Stimulated activated CD4-positive, alpha-beta T cell treated with anti-CD3 and anti-CD28 coated beads, Interleukin-1b, Interleukin-23, amount 100 ng/mL, for 48 hours (primary cell): ENCODE results near the gene KRTAP5-6.
"Not testable (repeated sequence)": the region's sequence is repeated elsewhere in the genome, so short reads cannot be mapped to it uniquely, and the experiment has no call there.

Source experiments
- DNase-seq: peaks from one replicate; pipeline ENCODE4 v3.0.0-alpha.2; 2020

The KRTAP5-6 gene

DNA sequence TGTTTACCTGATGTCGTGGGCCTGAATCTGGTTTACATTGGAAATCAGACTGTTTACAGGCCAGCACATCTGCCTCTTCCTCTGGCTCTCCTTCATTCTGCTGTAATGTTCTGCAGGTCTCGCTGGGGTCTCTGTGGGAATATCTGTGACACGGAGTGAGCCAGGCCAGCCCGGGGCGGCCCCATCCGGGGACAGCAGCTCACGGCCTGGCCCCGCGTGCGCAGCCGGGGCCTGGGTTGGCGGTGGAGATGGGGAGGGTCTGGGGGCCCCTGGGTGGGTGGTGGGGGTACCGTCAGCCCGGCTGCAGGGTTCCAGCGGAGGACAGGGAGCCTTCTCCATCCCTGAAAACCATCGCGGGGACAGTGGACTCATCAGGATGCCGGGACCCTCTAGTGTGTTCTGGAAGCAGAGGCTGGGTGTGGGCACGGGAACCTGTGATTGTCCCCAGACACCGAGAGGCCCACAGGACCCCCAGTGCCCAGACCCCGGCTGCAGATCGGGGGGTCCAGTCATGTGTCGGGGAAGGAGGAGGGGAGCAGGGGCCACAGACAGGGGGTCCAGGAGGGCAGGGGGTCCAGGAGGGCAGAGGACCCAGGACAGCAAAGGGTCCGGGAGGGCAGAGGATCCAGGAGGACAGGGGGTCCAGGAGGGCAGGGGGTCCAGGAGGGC is 13.0 kb upstream of the KRTAP5-6 start:
- DNase-seq: not testable (repeated sequence)

DNA sequence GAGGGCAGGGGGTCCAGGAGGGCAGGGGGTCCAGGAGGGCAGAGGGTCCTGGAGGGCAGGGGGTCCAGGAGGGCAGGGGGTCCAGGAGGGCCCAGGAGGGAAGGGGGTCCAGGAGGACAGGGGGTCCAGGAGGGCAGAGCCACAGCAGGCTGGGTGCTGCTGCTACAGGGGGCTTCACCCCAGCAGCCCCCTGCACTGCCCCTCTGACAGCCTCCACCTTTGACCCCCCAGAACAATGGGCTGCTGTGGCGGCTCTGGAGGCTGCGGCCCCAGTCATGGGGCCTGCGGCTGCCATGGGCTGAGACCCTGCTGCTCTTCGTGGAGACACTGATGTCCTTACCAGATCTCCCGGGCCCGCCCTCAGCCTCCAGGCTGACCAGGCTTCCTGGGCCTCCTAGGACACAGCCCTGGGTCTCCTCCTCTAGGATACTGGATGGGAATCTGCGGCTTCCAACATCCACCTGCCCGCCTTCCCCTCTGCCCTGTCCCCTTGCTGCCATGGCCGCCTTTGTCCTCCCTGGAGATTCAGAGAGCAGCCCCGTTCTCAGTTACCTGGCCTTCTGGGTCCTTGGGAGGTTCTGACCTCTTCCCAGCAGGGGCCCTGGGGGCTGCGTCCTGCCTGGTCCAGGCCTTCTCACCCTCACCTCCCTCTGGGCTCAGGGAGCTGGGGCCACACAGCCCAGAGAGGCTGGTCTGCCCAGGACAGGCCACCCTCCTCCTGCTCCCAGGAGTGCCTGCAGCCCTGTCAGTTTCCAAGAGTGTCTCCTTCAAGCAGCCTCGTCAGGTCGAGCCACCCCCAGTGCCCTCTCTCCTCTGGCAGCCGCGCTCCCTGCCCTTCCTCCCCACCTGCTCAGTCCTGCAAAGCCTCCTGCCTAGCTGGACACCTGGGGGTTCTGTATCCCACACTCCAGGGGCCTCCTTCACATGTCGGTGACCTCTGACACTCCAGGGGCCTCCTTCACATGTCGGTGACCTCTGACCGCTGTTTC is 11.8 kb upstream of the KRTAP5-6 start:
- not testable (repeated sequence) for DNase-seq

DNA sequence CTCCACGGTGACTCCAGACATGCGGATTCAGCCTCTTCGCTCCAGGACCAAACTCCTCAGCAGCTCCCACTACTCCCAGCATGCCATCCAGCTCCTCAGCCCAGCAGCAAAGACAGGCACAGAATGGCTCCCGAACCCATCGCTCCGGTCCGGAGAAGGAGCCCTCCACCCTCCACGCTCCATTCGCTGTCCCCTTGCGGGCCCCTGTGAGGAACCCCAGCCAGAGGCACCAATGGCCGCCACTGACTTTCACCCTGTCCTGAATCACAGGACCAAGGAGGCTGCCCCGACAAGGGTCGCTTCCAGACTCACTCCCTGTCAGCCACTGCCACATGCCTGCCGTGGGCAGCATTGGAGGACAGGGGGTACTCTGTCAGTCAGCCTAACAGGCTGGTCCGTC is 10.8 kb upstream of the KRTAP5-6 start:
- DNase-seq: not testable (repeated sequence)

DNA sequence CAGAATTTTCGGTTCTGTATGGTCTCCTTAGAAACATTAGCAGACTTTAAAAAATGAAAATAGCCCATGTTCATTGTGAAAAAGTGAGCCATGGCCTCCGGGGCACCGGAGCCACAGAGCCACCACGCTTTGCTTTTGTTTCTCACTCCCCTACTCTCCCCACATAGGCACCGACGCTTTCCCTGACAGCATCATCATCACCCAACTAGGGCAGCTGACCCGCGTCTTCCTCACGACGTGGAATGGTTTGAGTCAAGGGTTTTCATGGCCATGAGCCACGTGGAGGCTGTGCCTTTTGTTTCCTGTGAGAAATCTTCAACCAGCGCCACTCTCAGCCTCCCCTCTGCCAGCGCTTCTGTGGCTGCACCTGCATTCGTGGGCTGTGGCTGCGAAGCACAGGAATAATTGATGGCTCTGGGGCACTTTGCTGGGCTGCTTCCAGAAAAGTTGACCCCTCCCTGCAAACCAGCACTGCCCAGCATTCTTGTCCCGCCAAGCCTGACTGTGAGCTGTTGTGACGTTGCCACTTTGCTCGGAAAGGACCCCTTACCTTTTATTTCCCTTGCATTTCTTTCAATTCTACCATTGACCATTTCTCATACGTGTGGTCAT is 8.6 kb upstream of the KRTAP5-6 start:
- not testable (repeated sequence) for DNase-seq

DNA sequence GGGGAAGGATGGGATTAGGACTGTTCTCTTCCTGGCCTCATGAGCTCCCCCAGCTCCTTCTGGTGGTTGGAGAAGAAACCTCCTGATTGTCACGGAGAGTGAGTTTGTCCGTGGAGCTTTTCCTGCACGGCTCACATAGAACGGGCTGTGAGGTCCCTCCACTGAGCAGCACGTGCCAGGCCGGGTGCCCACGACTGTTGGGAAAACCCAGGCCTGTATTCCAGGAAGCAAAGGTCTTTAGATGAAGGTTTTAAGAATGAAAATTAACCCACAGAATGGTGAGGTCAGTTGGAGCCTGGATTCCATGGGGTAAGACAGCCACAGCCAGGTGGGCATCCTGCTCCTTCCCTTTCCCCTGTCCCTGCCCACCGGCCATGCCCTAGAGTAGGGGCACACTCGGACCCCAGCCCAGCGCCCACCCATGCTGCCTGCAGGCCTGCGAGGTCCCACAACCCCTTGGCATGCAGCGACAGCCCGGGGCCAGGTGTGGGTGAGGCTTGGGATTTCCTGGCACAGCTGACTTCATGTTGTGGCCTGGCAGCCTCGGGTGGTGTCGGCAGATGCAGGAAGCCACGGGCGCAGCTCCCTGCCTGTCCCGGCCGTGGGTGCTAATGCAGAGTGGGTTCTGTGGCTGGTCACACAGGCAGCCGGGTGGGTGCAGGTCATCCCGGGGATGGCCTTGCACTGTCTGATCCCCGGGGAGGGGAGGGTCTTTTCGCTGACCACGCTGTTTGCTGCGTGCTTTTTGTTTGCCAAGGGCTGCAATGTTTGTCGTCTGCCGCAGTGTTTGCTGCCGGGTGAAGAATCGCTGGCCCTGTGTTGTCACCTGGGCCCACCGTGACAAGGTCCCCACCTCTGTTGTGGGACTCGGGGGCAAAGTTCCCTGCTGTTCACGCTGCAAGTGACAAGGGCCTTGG is 7.5 kb upstream of the KRTAP5-6 start:
- DNase-seq: not testable (repeated sequence)

DNA sequence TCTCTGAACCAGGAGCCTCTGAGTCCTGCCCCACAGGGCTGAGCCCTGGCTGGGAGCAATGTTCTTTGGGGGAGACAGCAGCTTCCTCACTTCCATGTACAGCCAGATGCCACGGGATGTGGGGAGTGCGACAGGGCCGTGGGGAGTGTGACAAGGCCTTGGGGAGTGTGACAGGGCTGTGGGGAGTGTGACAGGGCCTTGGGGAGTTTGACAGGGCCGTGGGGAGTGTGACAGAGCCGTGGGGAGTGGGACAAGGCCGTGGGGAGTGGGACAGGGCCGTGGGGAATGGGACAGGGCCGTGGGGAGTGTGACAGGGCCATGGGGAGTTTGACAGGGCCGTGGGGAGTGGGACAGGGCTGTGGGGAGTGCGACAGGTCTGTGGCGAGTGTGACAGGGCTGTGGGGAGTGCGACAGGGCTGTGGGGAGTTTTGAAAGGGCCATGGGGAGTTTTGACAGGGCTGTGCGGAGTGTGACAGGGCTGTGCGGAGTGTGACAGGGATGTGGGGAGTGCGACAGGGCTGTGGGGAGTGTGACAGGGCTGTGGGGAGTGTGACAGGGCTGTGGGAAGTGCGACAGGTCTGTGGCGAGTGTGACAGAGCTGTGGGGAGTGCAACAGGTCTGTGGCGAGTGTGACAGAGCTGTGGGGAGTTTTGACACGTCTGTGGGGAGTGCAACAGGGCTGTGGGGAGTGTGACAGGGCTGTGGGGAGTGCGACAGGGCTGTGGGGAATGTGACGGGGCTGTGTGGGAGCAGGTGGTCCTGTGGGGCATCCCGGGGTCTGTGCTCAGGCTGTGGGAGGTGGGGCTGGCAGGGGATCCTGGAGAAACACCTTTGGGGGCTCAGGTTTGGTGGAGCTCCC is 6.6 kb upstream of the KRTAP5-6 start:
- DNase-seq: no peak

DNA sequence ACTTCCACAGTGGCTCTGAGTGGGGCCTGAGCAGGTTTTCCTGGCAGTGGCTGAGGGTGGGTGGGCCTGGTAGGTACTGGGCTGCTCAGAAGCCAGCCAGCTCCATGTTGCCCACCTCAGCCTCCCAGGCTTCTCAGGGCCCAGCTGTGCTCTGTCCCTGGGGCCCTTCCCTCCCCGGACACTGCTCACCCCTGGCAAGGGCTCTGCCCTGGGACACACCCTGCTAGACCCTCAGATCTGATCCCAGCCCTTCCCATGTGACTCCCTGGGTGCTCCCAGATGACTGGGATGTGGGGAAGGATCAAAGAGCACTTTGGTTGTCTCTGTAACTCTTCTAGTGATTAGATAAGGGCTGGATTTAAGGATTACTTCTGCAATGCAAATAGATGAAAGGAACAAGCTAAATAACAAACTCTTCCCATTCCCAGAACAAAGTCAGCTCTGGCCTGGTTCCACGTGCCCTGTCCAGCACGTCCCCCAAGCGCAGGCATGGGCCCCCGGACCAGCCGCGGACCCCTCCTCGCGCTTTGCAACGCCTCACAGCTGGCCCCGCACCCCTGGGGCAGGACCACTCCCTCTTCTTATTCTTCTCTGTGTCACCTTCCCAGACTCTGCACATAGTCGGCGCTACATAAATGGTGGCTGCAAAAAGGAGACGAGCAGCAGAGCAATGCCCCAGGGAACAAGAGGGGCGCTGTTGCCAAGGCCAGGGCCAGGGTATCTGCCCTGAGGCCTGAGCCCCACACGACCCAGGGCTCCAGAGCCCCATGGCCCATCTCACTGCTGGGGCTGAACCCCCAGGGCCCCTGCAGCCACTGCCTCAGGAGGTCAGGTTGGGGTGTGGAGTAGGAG is 5.7 kb upstream of the KRTAP5-6 start:
- no peak for DNase-seq

DNA sequence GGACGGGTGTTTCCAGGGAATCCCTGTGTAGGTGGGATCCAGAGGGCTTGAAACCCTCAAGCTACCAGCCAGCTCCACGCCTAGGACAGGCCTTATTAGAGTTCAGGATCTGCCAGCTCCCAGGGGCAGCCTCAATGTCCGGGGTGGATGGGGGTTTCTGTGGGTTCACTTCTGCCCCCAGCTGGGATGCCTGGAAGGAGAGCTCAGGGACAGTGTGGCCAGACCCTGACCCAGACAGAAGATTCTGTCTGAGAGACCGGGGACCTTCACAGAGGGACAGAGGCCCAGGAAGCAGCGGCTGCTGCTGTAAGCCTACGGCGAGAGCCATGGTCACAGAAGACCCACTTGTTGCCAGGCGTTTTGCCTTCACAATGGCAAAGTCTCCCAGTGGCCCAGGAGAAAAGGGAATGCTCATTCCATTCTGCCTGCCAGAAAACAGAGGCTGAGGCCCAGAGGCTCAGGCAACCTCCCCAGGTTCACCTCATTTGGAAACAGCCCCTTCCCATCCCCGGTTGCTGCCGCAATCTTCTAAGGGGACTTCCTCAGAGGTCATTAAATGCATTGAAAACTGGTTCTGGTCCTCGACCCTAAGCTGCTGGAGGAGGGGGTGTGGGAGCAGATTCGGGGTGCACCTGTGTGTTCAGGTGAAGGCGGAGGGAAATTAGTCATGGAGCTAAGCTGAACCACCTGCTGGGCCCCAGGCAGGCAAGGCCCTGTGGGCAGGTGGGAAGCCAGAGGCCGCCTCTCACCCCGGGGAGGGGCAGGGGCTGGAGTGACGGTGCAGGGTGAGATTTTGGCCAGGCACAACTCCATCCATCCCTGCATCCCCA is 4.9 kb upstream of the KRTAP5-6 start:
- no peak for DNase-seq

DNA sequence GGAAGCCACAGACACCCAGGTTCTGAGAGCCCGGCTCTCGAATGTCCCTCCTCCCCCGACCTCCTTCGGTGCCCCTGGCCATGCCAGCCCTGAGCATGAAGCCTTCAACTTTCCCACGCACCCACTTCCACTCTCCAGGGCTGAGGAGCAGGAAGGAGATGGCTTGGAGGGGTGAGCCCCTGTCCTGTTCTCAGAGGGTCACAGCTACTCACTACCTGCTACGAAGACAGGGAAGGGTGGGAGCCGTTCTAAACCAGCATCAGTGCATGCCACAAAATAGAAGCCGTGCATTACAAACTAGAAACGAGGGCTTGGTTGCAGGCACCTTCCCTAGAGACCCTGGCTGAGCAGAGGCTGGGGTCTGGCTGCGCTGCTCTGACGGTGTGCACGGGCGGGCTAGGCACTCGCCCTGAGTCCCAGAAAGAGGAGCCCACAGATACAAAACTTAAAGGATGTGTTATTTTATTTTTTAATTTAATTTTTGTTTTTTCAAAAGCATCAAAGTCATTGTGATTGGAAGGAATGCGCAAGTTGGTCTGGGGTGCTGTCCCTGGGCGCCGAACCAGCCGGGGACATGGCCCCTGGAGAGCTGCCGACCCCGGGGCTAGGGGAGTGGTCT is 4.2 kb upstream of the KRTAP5-6 start:
- DNase-seq: no peak

DNA sequence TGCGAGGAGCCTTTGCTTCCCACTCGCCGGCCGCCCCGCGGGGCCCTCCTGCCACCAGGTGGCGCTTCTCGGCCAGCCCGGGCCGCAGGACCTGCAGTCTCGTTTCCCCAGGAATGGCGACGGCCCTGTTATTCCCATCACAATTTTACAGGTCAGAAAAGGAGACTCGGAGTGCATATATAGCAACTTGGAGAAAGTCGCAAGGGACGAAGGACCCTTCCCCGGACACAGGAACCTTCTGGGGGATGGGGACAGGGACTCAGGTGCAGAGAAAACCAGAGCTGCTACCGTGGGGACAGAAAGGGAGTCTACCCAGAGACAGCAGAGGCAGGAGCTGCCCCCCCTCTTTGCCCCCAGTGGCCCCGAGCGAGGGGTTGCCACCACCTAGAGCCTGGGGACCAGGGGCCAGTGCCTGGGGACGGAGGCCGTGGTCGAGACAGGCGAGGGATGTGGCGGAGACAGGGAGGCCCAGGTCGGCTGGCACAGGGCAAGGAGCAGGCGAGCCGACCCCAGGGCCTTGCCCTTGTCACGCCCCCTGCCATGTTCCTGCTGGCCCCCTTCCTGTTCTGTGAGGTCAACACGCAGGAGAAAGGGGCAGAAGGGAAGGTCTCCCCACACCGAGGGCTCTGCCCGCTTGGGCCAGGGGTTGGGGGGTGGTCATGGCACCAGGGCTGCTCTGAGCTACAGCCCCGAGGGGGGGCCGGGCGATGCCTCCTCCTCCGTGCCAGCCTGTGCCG is 3.5 kb upstream of the KRTAP5-6 start:
- DNase-seq: peak; percentile 66

DNA sequence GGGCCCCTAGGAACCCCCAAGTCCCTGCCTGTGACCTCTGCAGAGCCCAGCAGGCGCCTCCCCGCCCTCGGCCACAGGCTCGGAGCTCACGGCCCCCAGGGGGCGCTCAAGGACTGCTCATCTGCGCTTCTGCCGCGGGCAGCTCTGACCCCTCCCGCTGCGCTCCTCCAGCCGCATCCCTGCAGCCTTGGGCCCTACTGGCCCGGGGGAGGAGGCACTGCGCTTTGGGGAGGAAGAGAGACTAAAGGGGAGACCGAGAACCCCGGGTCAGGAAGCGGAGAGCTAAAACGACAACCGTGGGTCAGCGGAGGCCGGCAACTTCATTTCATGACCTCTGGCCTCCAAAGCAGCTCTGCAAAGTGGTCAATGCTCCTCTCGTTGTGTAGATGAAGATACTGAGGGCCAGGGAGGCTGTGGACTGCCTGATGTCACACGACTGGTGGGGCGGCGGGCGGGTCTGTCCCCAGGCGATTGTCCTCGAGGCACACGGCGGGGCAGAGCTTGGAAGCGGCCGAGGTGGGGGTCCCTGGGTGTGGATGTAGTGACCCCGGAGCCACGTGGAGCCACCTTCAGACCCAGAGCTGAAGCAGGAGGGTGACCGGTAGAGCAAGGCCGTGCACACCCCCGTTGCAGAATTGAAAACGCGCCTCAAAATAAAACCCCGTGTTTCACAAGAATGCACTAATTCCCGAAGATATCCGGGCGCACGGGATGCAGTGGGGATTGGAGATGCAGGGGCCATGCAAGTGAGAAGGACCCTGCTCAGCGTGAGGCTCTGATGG is 2.7 kb upstream of the KRTAP5-6 start:
- peak; percentile 79 for DNase-seq

DNA sequence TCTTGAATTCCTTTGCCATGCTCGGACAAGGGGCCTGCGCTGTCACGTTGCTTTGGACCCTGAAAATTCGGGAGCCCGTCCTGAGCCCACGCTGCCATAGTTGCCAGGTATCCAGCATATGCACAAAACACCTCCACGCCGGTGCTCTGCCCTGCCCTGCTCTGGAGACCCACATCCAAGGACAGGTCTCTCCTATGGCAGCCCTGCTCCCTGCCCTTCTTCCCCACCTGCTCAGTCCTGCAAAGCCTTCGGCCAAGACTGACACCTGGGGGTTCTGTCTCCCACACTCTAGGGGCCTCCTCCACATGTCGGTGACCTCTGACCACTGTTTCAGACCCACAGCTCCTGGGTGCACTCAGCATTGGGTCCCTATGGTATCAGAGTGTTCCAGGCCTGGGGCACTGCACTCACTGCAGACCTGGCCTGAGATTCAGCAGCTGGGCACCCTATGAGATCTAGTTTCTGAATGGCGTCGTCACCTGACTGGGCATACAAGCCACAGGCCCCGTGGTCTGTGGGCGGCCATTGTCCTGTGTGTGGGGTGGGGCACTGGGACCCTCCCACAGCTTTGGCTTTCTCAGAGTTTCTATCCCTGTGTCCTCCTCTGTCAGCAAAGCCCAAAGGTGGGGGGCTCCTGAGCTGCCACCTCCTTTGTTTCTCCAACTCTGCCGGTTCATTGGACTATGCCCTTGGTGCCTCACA is 2.0 kb upstream of the KRTAP5-6 start:
- no peak for DNase-seq

DNA sequence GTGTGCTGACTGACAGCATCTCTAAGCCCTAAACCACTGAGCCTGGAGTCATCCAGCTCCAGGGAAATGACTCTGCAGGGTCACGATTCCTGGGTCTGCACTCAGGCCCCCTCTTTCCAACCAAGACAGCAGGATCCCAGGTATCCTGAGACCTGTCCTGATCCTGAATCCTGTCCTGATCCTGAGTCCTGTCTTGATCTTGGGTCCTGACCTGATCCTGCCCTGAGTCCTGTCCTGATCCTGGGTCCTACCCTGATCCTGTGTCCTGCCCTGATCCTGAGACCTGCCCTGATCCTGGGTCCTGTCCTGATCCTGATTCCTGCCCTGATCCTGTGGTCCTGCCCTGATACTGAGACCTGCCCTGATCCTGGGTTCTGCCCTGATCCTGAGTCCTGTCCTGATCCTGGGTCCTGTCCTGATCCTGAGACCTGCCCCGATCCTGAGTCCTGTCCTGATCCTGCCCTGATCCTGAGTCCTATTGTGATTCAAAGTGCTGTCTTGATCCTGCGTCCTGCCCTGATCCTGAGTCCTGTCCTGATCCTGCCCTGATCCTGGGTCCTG is 1.4 kb upstream of the KRTAP5-6 start:
- no peak for DNase-seq

DNA sequence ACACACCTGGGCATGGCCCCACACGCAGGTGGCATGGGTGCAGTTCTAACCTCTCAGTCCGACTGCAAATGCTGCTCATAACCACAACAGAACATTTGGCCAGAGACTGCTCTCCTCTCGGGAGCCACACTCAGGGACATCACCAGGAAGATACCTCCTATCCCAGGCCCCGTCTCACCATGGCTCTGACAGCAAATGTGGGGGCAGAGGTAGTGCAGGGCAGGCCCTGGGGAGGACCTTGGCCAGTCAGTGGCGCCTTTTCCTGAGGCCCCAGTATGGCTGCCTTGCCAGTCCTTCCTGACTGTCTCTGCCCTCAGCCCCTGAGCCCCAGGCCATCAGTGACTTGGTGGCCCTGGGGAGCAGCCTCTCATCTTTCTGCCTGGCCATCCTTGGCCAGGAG is 2.8 kb downstream of the KRTAP5-6 start:
- DNase-seq: no peak

DNA sequence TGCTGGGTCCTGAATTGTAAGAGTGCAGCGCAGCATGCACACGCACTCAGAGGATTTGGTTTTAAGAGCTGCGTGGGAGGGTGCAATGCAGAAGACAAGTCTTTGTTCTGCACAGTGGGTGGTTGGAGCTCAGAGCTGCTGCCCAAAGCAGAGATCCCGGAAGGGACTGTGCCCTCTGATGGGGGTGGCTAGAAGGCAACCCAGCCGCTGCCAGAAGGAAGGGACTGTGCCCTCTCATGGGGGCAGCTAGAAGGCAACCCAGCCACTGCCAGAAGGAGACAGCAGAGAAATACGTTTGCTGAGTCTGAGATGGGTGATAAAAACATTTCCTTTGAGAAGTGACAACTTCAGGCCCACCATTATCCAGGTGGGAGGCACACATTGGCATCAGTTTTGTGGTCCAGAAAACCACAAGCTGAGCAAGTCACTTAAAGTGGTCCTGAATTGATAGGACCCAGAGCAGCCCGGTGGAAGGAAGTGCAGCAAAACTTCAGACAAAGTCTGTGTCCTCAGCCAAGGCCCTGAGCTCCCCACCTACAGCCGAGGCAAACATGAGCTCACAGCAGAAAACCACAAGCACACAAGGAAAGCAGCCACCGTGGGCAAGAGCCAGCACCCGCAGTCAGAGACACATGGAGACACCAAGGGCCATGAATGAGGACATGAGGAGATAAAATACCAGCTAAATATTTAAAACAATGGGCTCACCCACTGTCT is 4.3 kb downstream of the KRTAP5-6 start:
- DNase-seq: no peak

DNA sequence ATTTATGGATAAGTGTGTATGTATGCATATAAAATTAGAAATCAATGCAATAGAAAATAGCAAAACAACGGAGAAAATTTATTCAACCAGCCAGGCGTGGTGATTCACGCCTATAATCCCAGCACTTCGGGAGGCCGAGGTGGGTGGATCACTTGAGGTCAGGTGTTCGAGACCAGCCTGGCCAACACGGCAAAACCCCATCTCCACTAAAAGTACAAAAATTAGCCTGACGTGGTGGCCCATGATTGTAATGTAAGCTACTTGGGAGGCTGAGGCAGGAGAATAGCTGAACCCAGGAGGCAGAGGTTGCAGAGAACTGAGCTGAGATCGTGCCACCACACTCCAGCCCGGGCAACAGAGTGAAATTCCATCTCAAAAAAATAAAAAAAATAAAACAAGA is 5.5 kb downstream of the KRTAP5-6 start:
- DNase-seq: no peak
